SW480 (cell line): ENCODE data around the gene FLVCR1.
A peak's percentile ranks its signal among the peaks of the same experiment; 100 is the strongest.
"Not testable (repeated sequence)": the region's sequence is repeated elsewhere in the genome, so short reads cannot be mapped to it uniquely, and the experiment has no call there.

Experiments
- DNase-seq: peaks from one replicate; pipeline ENCODE4 v3.0.0-alpha.2; 2016; ENCODE audit warnings: low spot score

Gene FLVCR1

GRCh38 chr1:212857992-212858460 is at the start of gene FLVCR1:
FLVCR1 (plus strand) TSS chr1:212858275; CDS start chr1:212858453, 178 bp downstream.
- DNase-seq: peak; percentile 94

- no peak for DNase-seq
Measured at GRCh38 chr1:212814537-212815334, 43.3 kb upstream of the FLVCR1 start.

- DNase-seq: no peak
Measured at GRCh38 chr1:212816567-212817278, 41.4 kb upstream of the FLVCR1 start.

- DNase-seq: no peak
Measured at GRCh38 chr1:212819726-212820125, 38.3 kb upstream of the FLVCR1 start.

- DNase-seq: no peak
Measured at GRCh38 chr1:212820969-212821368, 37.1 kb upstream of the FLVCR1 start.

GRCh38 chr1:212822956-212823355 is 35.1 kb upstream of the FLVCR1 start:
- no peak for DNase-seq

GRCh38 chr1:212824201-212824600 is 33.9 kb upstream of the FLVCR1 start:
- DNase-seq: no peak

GRCh38 chr1:212825798-212826452 is 32.1 kb upstream of the FLVCR1 start:
- DNase-seq: no peak

- no peak for DNase-seq
Measured at GRCh38 chr1:212827171-212827776, 30.8 kb upstream of the FLVCR1 start.

GRCh38 chr1:212827831-212828278 is 30.2 kb upstream of the FLVCR1 start:
- DNase-seq: no peak

- DNase-seq: no peak
Measured at GRCh38 chr1:212828395-212828794, 29.7 kb upstream of the FLVCR1 start.

- peak; percentile 33 for DNase-seq
Measured at GRCh38 chr1:212833211-212834207, 24.6 kb upstream of the FLVCR1 start.

GRCh38 chr1:212838145-212838544 is 19.9 kb upstream of the FLVCR1 start:
- DNase-seq: no peak

GRCh38 chr1:212844521-212844920 is 13.6 kb upstream of the FLVCR1 start:
- DNase-seq: not testable (repeated sequence)

GRCh38 chr1:212847549-212847948 is 10.5 kb upstream of the FLVCR1 start, which contains the start of gene SPATA45:
SPATA45 (minus strand) TSS chr1:212847649; CDS start chr1:212836149, 11,500 bp downstream.
- no peak for DNase-seq

- DNase-seq: no peak
Measured at GRCh38 chr1:212852105-212852688, 5.9 kb upstream of the FLVCR1 start.

GRCh38 chr1:212853658-212854057 is 4.4 kb upstream of the FLVCR1 start:
- no peak for DNase-seq

GRCh38 chr1:212856755-212857154 is 1.3 kb upstream of the FLVCR1 start:
- no peak for DNase-seq

GRCh38 chr1:212858461-212859265 is 588 bp downstream of the FLVCR1 start:
- DNase-seq: peak; percentile 55
